ENCODE data around the gene TMEM167A. TPM values are rescaled to one million over a fixed set of nuclear protein-coding genes. Genes with fewer than 3 reads are reported as not detected.

The TMEM167A gene
- total and polyA plus RNA-seq, 12 donors: 23.9 to 164 (median 86.1) TPM

GRCh38 chr5:83044926-83045325, 32.3 kb downstream of the TMEM167A start:
- 60 to 65% (median 63%) methylated on average over 2 of the region's 2 CpGs for WGBS, 4 donors
- H3K27ac ChIP-seq: no peak overlapping the region
- intact Hi-C loops (cut with DNase I): no loop called here
- no peak for TF ChIP-seq CTCF (IDR thresholded peaks at IDR 0.05)
- no peak for TF ChIP-seq POLR2A (IDR thresholded peaks at IDR 0.05)
- H3K27me3 ChIP-seq: no peaks in the 10 kb centered on the region
- H3K36me3 ChIP-seq (replicated peaks in 1 of 2): no peaks in the 10 kb centered on the region
- DNase-seq: no peak
- H3K4me3 ChIP-seq: no peak overlapping the region
- H3K9me3 ChIP-seq (replicated peaks in 1 of 3): no peaks in the 10 kb centered on the region
- H3K4me1 ChIP-seq (replicated peaks in 1 of 2): no peaks in the 10 kb centered on the region

- Histone ChIP-seq H3K27me3 (no peaks in the 10 kb centered on the region), H3K4me1 (replicated peaks in 1 of 2) (no peaks in the 10 kb centered on the region), H3K36me3 (replicated peaks in 1 of 2) (no peaks in the 10 kb centered on the region), H3K27ac (no peak overlapping the region), H3K9me3 (replicated peaks in 1 of 3) (no peaks in the 10 kb centered on the region), H3K4me3 (no peak overlapping the region)
- DNase-seq: no peak
- WGBS, 4 donors: 90 to 95% (median 92%) methylated on average over 3 of the region's 3 CpGs
- TF ChIP-seq CTCF (IDR thresholded peaks at IDR 0.05): no peak
- no peak for TF ChIP-seq POLR2A (IDR thresholded peaks at IDR 0.05)
- intact Hi-C loops (cut with DNase I): no loop called here
These were observed 34.7 kb downstream of the TMEM167A start for GRCh38 chr5:83042507-83042906.

GRCh38 chr5:83038924-83039323, 38.3 kb downstream of the TMEM167A start:
- intact Hi-C loops (cut with DNase I): no loop called here
- 93 to 95% (median 95%) methylated on average over 3 of the region's 3 CpGs for WGBS, 4 donors
- no peak overlapping the region for H3K27ac ChIP-seq
- no peaks in the 10 kb centered on the region for H3K27me3 ChIP-seq
- DNase-seq: no peak
- no peak overlapping the region for H3K4me3 ChIP-seq
- no peaks in the 10 kb centered on the region for H3K9me3 ChIP-seq (replicated peaks in 1 of 3)
- no peaks in the 10 kb centered on the region for H3K36me3 ChIP-seq (replicated peaks in 1 of 2)
- no peaks in the 10 kb centered on the region for H3K4me1 ChIP-seq (replicated peaks in 1 of 2)
- TF ChIP-seq CTCF (IDR thresholded peaks at IDR 0.05) (no peak), POLR2A (IDR thresholded peaks at IDR 0.05) (no peak)

- no peaks in the 10 kb centered on the region for H3K27me3 ChIP-seq
- no peak overlapping the region for H3K27ac ChIP-seq
- no peaks in the 10 kb centered on the region for H3K9me3 ChIP-seq (replicated peaks in 1 of 3)
- 67 to 79% (median 76%) methylated on average over 4 of the region's 4 CpGs for WGBS, 4 donors
- H3K4me1 ChIP-seq (replicated peaks in 1 of 2): no peaks in the 10 kb centered on the region
- intact Hi-C loops (cut with DNase I): no loop called here
- DNase-seq: no peak
- no peaks in the 10 kb centered on the region for H3K36me3 ChIP-seq (replicated peaks in 1 of 2)
- TF ChIP-seq CTCF (IDR thresholded peaks at IDR 0.05): no peak
- H3K4me3 ChIP-seq: no peak overlapping the region
These were observed 40.1 kb downstream of the TMEM167A start for GRCh38 chr5:83036991-83037575.
